ENCODE results near the gene ITCH. TPM values are rescaled to one million over a fixed set of nuclear protein-coding genes. Genes with fewer than 3 reads are reported as not detected.

ITCH gene
- total and polyA plus RNA-seq, 2 of the 8 experiments (the other 6 are each of a cell fraction or from before 2014, with no cell fraction given): 3.9 to 45.2 TPM

GRCh38 chr20:34558320-34559218 is 195.5 kb downstream of the ITCH start, which contains the start of gene MAP1LC3A (continued):
- TF ChIP-seq POU5F1 (IDR thresholded peaks at IDR 0.05; ENCODE audit: low read depth, low read length) (no peak), HDAC6 (IDR thresholded peaks at IDR 0.05; ENCODE audit: low read depth, low read length) (no peak), CHD7 (IDR thresholded peaks at IDR 0.05; ENCODE audit: insufficient replicate concordance, low read length) (no peak), FOSL1 (IDR thresholded peaks at IDR 0.05; ENCODE audit: insufficient read depth, low read depth, low read length) (no peak), RXRA (IDR thresholded peaks at IDR 0.05; ENCODE audit: insufficient read depth, low read depth, low read length) (no peak), SIN3A (conservative IDR thresholded peaks at IDR 0.05 in 1 of 2, IDR thresholded peaks at IDR 0.05 in 1 of 2; ENCODE audit: low read depth in 1 of 2, low read length in 2 of 2) (no peak), ATF3 (IDR thresholded peaks at IDR 0.05; ENCODE audit: insufficient read depth, low read depth, low read length) (no peak), MAX (IDR thresholded peaks at IDR 0.05) (peak; percentile 46; the same call in 1 of the 2 replicates)
